NB4 (cell line): ENCODE data around the gene PRKG1.
"Not testable (repeated sequence)": the region's sequence is repeated elsewhere in the genome, so short reads cannot be mapped to it uniquely, and the experiment has no call there.

Experiments used
- DNase-seq: peaks from one replicate; pipeline ENCODE4 v3.0.0; 2010; ENCODE audit warnings: low read depth
- H3K4me3 ChIP-seq: one replicate; pipeline ENCODE4 v1.5.1; 2011; ENCODE audit warnings: mild to moderate bottlenecking, low read depth, low read length, moderate library complexity
- CTCF ChIP-seq: IDR thresholded peaks from one replicate; pipeline ENCODE4 v1.5.1; 2012; ENCODE audit warnings: low read depth, low read length
- MAX ChIP-seq: IDR thresholded peaks from 2 replicates; pipeline ENCODE4 v1.6.1; 2011; ENCODE audit warnings: low read depth, low read length
- MYC ChIP-seq: IDR thresholded peaks from 2 replicates; pipeline ENCODE4 v1.6.1; 2011; ENCODE audit warnings: low read depth, low read length
- POLR2A ChIP-seq: IDR thresholded peaks from 2 replicates; pipeline ENCODE4 v1.6.1; 2011; ENCODE audit warnings: mild to moderate bottlenecking; ENCODE audit not compliant: insufficient read length; ENCODE audit errors: extremely low read depth

Gene PRKG1

GRCh38 chr10:52191049-52191448, 1116.8 kb downstream of the PRKG1 start:
- TF ChIP-seq POLR2A = no peak
- TF ChIP-seq CTCF = no peak
- TF ChIP-seq MAX = no peak
- TF ChIP-seq MYC = no peak
- no peak overlapping the region for H3K4me3 ChIP-seq
- DNase-seq = no peak

GRCh38 chr10:52194191-52194590, 1119.9 kb downstream of the PRKG1 start:
- TF ChIP-seq POLR2A (no peak), CTCF (no peak), MYC (no peak), MAX (no peak)
- no peak overlapping the region for H3K4me3 ChIP-seq
- DNase-seq = no peak

GRCh38 chr10:52194716-52195115, 1120.4 kb downstream of the PRKG1 start:
- no peak for DNase-seq
- TF ChIP-seq MAX (no peak), CTCF (no peak), POLR2A (no peak), MYC (no peak)
- H3K4me3 ChIP-seq = no peak overlapping the region

- no peak for DNase-seq
- no peak overlapping the region for H3K4me3 ChIP-seq
- no peak for TF ChIP-seq MAX
- TF ChIP-seq MYC = no peak
- no peak for TF ChIP-seq POLR2A
- no peak for TF ChIP-seq CTCF
Observed at GRCh38 chr10:52197098-52197497, 1122.8 kb downstream of the PRKG1 start.

- no peak for DNase-seq
- no peak overlapping the region for H3K4me3 ChIP-seq
- TF ChIP-seq CTCF = no peak
- TF ChIP-seq MAX = no peak
- TF ChIP-seq MYC = no peak
- TF ChIP-seq POLR2A = no peak
Observed at GRCh38 chr10:52198540-52198939, 1124.3 kb downstream of the PRKG1 start.

- DNase-seq, H3K4me3 ChIP-seq: not testable (repeated sequence)
Observed at GRCh38 chr10:52204906-52205305, 1130.6 kb downstream of the PRKG1 start.

GRCh38 chr10:52208365-52208764, 1134.1 kb downstream of the PRKG1 start:
- DNase-seq = no peak
- H3K4me3 ChIP-seq = no peak overlapping the region
- TF ChIP-seq MYC (no peak), CTCF (no peak), MAX (no peak), POLR2A (no peak)
